Measurements from ENCODE around the gene DPYSL5.

DPYSL5 gene

GRCh38 chr2:26952374-26952773 is 104.4 kb downstream of the DPYSL5 start:
- H3K9ac ChIP-seq (ENCODE audit: low read length) = no peak overlapping the region
- H2AFZ ChIP-seq (ENCODE audit: insufficient read depth, low read length, poor library complexity) = no peak overlapping the region
- WGBS (ENCODE audit: extremely low coverage, insufficient coverage, insufficient read length) = no CpG with 5 or more reads among the region's 4 CpGs
- no peak overlapping the region for H4K8ac ChIP-seq (ENCODE audit: low read depth, low read length)
- H3K9me3 ChIP-seq (ENCODE audit: insufficient read depth, low read depth, low read length) = peaks cover 4% of the 10 kb centered on the region
- H3K79me1 ChIP-seq (ENCODE audit: low read length) = no peaks in the 10 kb centered on the region
- no peak overlapping the region for H2BK120ac ChIP-seq (ENCODE audit: insufficient read depth, low read length, poor library complexity)
- H3K4me1 ChIP-seq (ENCODE audit: control insufficient read depth in 1 of 2, insufficient read depth in 2 of 2, low read length in 2 of 2) = no peaks in the 10 kb centered on the region
- no peaks in the 10 kb centered on the region for H3K36me3 ChIP-seq (ENCODE audit: control insufficient read depth in 1 of 2, insufficient read depth in 2 of 2, low read length in 2 of 2)
- H3K27ac ChIP-seq (ENCODE audit: low read depth, low read length) = no peak overlapping the region
- H3K79me2 ChIP-seq (ENCODE audit: control insufficient read depth, insufficient read depth, low read length, poor library complexity) = no peaks in the 10 kb centered on the region
- no peak overlapping the region for H2BK12ac ChIP-seq (ENCODE audit: low read length)
- H2BK5ac ChIP-seq (ENCODE audit: low read depth, low read length, poor library complexity) = no peak overlapping the region
- no peak overlapping the region for H4K91ac ChIP-seq (ENCODE audit: low read depth, low read length)
- no peak overlapping the region for H4K12ac ChIP-seq (ENCODE audit: low read depth, low read length)
- DNase-seq = no peak
- H2AK5ac ChIP-seq (ENCODE audit: low read length) = no peak overlapping the region
- H3K27me3 ChIP-seq (ENCODE audit: insufficient read depth, low read length) = no peaks in the 10 kb centered on the region
- H3K18ac ChIP-seq (ENCODE audit: low read length) = no peak overlapping the region
- no peak overlapping the region for H3K4me3 ChIP-seq (ENCODE audit: low read depth, low read length)
- no peak overlapping the region for H3K14ac ChIP-seq (ENCODE audit: low read length)
- H3K4ac ChIP-seq (ENCODE audit: low read depth, low read length) = no peak overlapping the region
- no peak overlapping the region for H3K4me2 ChIP-seq (ENCODE audit: low read length)
- H3K23ac ChIP-seq (ENCODE audit: low read length) = no peak overlapping the region

GRCh38 chr2:26954135-26954534 is 106.2 kb downstream of the DPYSL5 start:
- Histone ChIP-seq H3K79me2 (ENCODE audit: control insufficient read depth, insufficient read depth, low read length, poor library complexity) (no peaks in the 10 kb centered on the region), H2BK5ac (ENCODE audit: low read depth, low read length, poor library complexity) (no peak overlapping the region), H4K91ac (ENCODE audit: low read depth, low read length) (no peak overlapping the region), H3K9me3 (ENCODE audit: insufficient read depth, low read depth, low read length) (peaks cover 4% of the 10 kb centered on the region), H3K18ac (ENCODE audit: low read length) (no peak overlapping the region), H3K4me2 (ENCODE audit: low read length) (no peak overlapping the region), H2AK5ac (ENCODE audit: low read length) (no peak overlapping the region), H3K9ac (ENCODE audit: low read length) (no peak overlapping the region), H3K23ac (ENCODE audit: low read length) (no peak overlapping the region), H2BK12ac (ENCODE audit: low read length) (no peak overlapping the region), H3K4me1 (ENCODE audit: control insufficient read depth in 1 of 2, insufficient read depth in 2 of 2, low read length in 2 of 2) (no peaks in the 10 kb centered on the region), H3K14ac (ENCODE audit: low read length) (no peak overlapping the region), H3K36me3 (ENCODE audit: control insufficient read depth in 1 of 2, insufficient read depth in 2 of 2, low read length in 2 of 2) (no peaks in the 10 kb centered on the region), H3K27ac (ENCODE audit: low read depth, low read length) (no peak overlapping the region), H4K8ac (ENCODE audit: low read depth, low read length) (no peak overlapping the region), H3K4ac (ENCODE audit: low read depth, low read length) (no peak overlapping the region), H3K4me3 (ENCODE audit: low read depth, low read length) (no peak overlapping the region), H4K12ac (ENCODE audit: low read depth, low read length) (no peak overlapping the region), H2BK120ac (ENCODE audit: insufficient read depth, low read length, poor library complexity) (no peak overlapping the region), H2AFZ (ENCODE audit: insufficient read depth, low read length, poor library complexity) (no peak overlapping the region), H3K79me1 (ENCODE audit: low read length) (no peaks in the 10 kb centered on the region), H3K27me3 (ENCODE audit: insufficient read depth, low read length) (no peaks in the 10 kb centered on the region)
- WGBS (ENCODE audit: extremely low coverage, insufficient coverage, insufficient read length) = no CpG with 5 or more reads among the region's 4 CpGs
- DNase-seq = no peak

- DNase-seq = no peak
- H3K18ac ChIP-seq (ENCODE audit: low read length) = no peak overlapping the region
- H3K9me3 ChIP-seq (ENCODE audit: insufficient read depth, low read depth, low read length) = no peaks in the 10 kb centered on the region
- no peak overlapping the region for H4K91ac ChIP-seq (ENCODE audit: low read depth, low read length)
- no peak overlapping the region for H4K12ac ChIP-seq (ENCODE audit: low read depth, low read length)
- no peak overlapping the region for H3K4me3 ChIP-seq (ENCODE audit: low read depth, low read length)
- no peaks in the 10 kb centered on the region for H3K27me3 ChIP-seq (ENCODE audit: insufficient read depth, low read length)
- no peak overlapping the region for H3K4ac ChIP-seq (ENCODE audit: low read depth, low read length)
- no peak overlapping the region for H2AK5ac ChIP-seq (ENCODE audit: low read length)
- H3K14ac ChIP-seq (ENCODE audit: low read length) = no peak overlapping the region
- no peak overlapping the region for H3K9ac ChIP-seq (ENCODE audit: low read length)
- H3K27ac ChIP-seq (ENCODE audit: low read depth, low read length) = no peak overlapping the region
- no peak overlapping the region for H2BK120ac ChIP-seq (ENCODE audit: insufficient read depth, low read length, poor library complexity)
- no peaks in the 10 kb centered on the region for H3K79me2 ChIP-seq (ENCODE audit: control insufficient read depth, insufficient read depth, low read length, poor library complexity)
- H2BK5ac ChIP-seq (ENCODE audit: low read depth, low read length, poor library complexity) = no peak overlapping the region
- H2AFZ ChIP-seq (ENCODE audit: insufficient read depth, low read length, poor library complexity) = no peak overlapping the region
- no peaks in the 10 kb centered on the region for H3K36me3 ChIP-seq (ENCODE audit: control insufficient read depth in 1 of 2, insufficient read depth in 2 of 2, low read length in 2 of 2)
- WGBS (ENCODE audit: extremely low coverage, insufficient coverage, insufficient read length) = no CpG with 5 or more reads among the region's 3 CpGs
- H3K4me2 ChIP-seq (ENCODE audit: low read length) = no peak overlapping the region
- H4K8ac ChIP-seq (ENCODE audit: low read depth, low read length) = no peak overlapping the region
- no peak overlapping the region for H3K23ac ChIP-seq (ENCODE audit: low read length)
- no peak overlapping the region for H2BK12ac ChIP-seq (ENCODE audit: low read length)
- no peaks in the 10 kb centered on the region for H3K4me1 ChIP-seq (ENCODE audit: control insufficient read depth in 1 of 2, insufficient read depth in 2 of 2, low read length in 2 of 2)
- H3K79me1 ChIP-seq (ENCODE audit: low read length) = no peaks in the 10 kb centered on the region
These were observed 109.1 kb downstream of the DPYSL5 start for GRCh38 chr2:26957041-26957440.

GRCh38 chr2:26957534-26957933 is 109.6 kb downstream of the DPYSL5 start:
- Histone ChIP-seq H3K9ac (ENCODE audit: low read length) (no peak overlapping the region), H3K79me1 (ENCODE audit: low read length) (no peaks in the 10 kb centered on the region), H4K91ac (ENCODE audit: low read depth, low read length) (no peak overlapping the region), H3K4me1 (ENCODE audit: control insufficient read depth in 1 of 2, insufficient read depth in 2 of 2, low read length in 2 of 2) (no peaks in the 10 kb centered on the region), H2BK120ac (ENCODE audit: insufficient read depth, low read length, poor library complexity) (no peak overlapping the region), H3K4ac (ENCODE audit: low read depth, low read length) (no peak overlapping the region), H3K23ac (ENCODE audit: low read length) (no peak overlapping the region), H3K36me3 (ENCODE audit: control insufficient read depth in 1 of 2, insufficient read depth in 2 of 2, low read length in 2 of 2) (no peaks in the 10 kb centered on the region), H3K9me3 (ENCODE audit: insufficient read depth, low read depth, low read length) (no peaks in the 10 kb centered on the region), H3K14ac (ENCODE audit: low read length) (no peak overlapping the region), H3K79me2 (ENCODE audit: control insufficient read depth, insufficient read depth, low read length, poor library complexity) (no peaks in the 10 kb centered on the region), H3K18ac (ENCODE audit: low read length) (no peak overlapping the region), H4K8ac (ENCODE audit: low read depth, low read length) (no peak overlapping the region), H4K12ac (ENCODE audit: low read depth, low read length) (no peak overlapping the region), H3K4me3 (ENCODE audit: low read depth, low read length) (no peak overlapping the region), H2AFZ (ENCODE audit: insufficient read depth, low read length, poor library complexity) (no peak overlapping the region), H2BK12ac (ENCODE audit: low read length) (no peak overlapping the region), H3K27ac (ENCODE audit: low read depth, low read length) (no peak overlapping the region), H3K27me3 (ENCODE audit: insufficient read depth, low read length) (no peaks in the 10 kb centered on the region), H3K4me2 (ENCODE audit: low read length) (no peak overlapping the region), H2AK5ac (ENCODE audit: low read length) (no peak overlapping the region), H2BK5ac (ENCODE audit: low read depth, low read length, poor library complexity) (no peak overlapping the region)
- DNase-seq = no peak
- WGBS (ENCODE audit: extremely low coverage, insufficient coverage, insufficient read length) = no CpG with 5 or more reads among the region's 3 CpGs

Data from trophoblast cell (in vitro differentiated cells and primary cell).